DOHH2 (cell line): ENCODE measurements around the gene CSE1L.

Experiments
- H3F3A ChIP-seq: fragments of 200-600 bp; sonication (generic), shearing (Covaris generic); 2 replicates; pipeline ENCODE4 v1.6.0; 2016; ENCODE audit warnings: antibody characterized with exemption, mild to moderate bottlenecking; ENCODE audit not compliant: control insufficient read depth, insufficient read depth
- H3K27ac ChIP-seq: fragments of 200-600 bp; sonication (generic); 2 replicates; pipeline ENCODE4 v1.5.1; 2014; ENCODE audit warnings: low read depth, mild to moderate bottlenecking, low read length, moderate library complexity
- H3K27me3 ChIP-seq: fragments of 200-600 bp; sonication (generic); 2 replicates; pipeline ENCODE4 v1.6.1; 2014; ENCODE audit warnings: mild to moderate bottlenecking, low read length, mixed read lengths; ENCODE audit not compliant: control insufficient read depth
- H3K36me3 ChIP-seq: fragments of 200-600 bp; sonication (generic); 2 replicates; pipeline ENCODE4 v1.6.1; 2014; ENCODE audit warnings: mild to moderate bottlenecking, low read length, moderate library complexity, mixed read lengths; ENCODE audit not compliant: control insufficient read depth
- H3K4me1 ChIP-seq: fragments of 200-600 bp; sonication (generic); 2 replicates; pipeline ENCODE4 v1.6.1; 2014; ENCODE audit warnings: mild to moderate bottlenecking, low read length, mixed read lengths; ENCODE audit not compliant: control insufficient read depth
- H3K4me2 ChIP-seq: fragments of 200-600 bp; sonication (generic); 2 replicates; pipeline ENCODE4 v1.6.0; 2014; ENCODE audit warnings: mild to moderate bottlenecking, low read length, moderate library complexity
- H3K4me3 ChIP-seq: fragments of 200-600 bp; sonication (generic); 2 replicates; pipeline ENCODE4 v1.5.1; 2014; ENCODE audit warnings: mild to moderate bottlenecking, low read length, mixed read lengths
- H3K79me2 ChIP-seq: fragments of 200-600 bp; sonication (generic); 2 replicates; pipeline ENCODE4 v1.6.1; 2014; ENCODE audit warnings: mild to moderate bottlenecking, low read length, mixed read lengths; ENCODE audit not compliant: control insufficient read depth
- H3K9me2 ChIP-seq: fragments of 200-600 bp; sonication (generic); replicated peaks from 2 replicates; pipeline ENCODE4 v1.6.1; 2014; ENCODE audit warnings: mild to moderate bottlenecking, low read length, mixed read lengths; ENCODE audit not compliant: control insufficient read depth
- H3K9me3 ChIP-seq: fragments of 200-600 bp; sonication (generic); 2 replicates; pipeline ENCODE4 v1.6.1; 2014; ENCODE audit warnings: antibody characterized with exemption, low read length, mixed read lengths; ENCODE audit not compliant: control insufficient read depth, insufficient read depth
- H4K20me1 ChIP-seq: fragments of 200-600 bp; sonication (generic); 2 replicates; pipeline ENCODE4 v1.6.0; 2014; ENCODE audit warnings: low read depth, mild to moderate bottlenecking, antibody characterized with exemption, low read length, moderate library complexity; ENCODE audit not compliant: control insufficient read depth, insufficient read depth
- CTCF ChIP-seq: fragments of 200-600 bp; sonication (generic); IDR thresholded peaks from one replicate; pipeline ENCODE4 v1.5.1; 2014; ENCODE audit warnings: antibody characterized with exemption, mild to moderate bottlenecking, low read depth, low read length; ENCODE audit not compliant: poor library complexity, severe bottlenecking
- EZH2phosphoT487 ChIP-seq: fragments of 200-600 bp; sonication (generic); IDR thresholded peaks from 2 replicates; pipeline ENCODE4 v1.6.1; 2017; ENCODE audit warnings: borderline replicate concordance, mild to moderate bottlenecking, antibody characterized with exemption, low read length, moderate library complexity, mixed read lengths

The CSE1L gene

GRCh38 chr20:49138431-49138830 lies 92.3 kb downstream of the CSE1L start:
- TF ChIP-seq CTCF (no peak), EZH2phosphoT487 (no peak)
- H3K79me2 ChIP-seq = peaks cover 7% of the 10 kb centered on the region; the same call in 1 of the 2 replicates

GRCh38 chr20:49140411-49140810 lies 94.3 kb downstream of the CSE1L start:
- Histone ChIP-seq H3K79me2 (peaks cover 11% of the 10 kb centered on the region), H4K20me1 (no peaks in the 10 kb centered on the region), H3K4me1 (no peaks in the 10 kb centered on the region), H3K4me2 (no peak overlapping the region), H3K9me3 (no peaks in the 10 kb centered on the region), H3K9me2 (no peaks in the 10 kb centered on the region), H3K4me3 (no peak overlapping the region), H3K27ac (no peak overlapping the region), H3K27me3 (no peaks in the 10 kb centered on the region), H3F3A (peaks cover 6% of the 10 kb centered on the region), H3K36me3 (peaks cover 43% of the 10 kb centered on the region)
- no peak for TF ChIP-seq EZH2phosphoT487
- no peak for TF ChIP-seq CTCF

More at GRCh38 chr20:49138431-49138830, 92.3 kb downstream of the CSE1L start:
- H3K4me1 ChIP-seq = no peaks in the 10 kb centered on the region
- no peak overlapping the region for H3K4me3 ChIP-seq
- no peaks in the 10 kb centered on the region for H4K20me1 ChIP-seq
- H3K36me3 ChIP-seq = peaks cover 39% of the 10 kb centered on the region
- no peaks in the 10 kb centered on the region for H3K9me3 ChIP-seq
- peaks cover 9% of the 10 kb centered on the region for H3F3A ChIP-seq
- no peak overlapping the region for H3K27ac ChIP-seq
- H3K4me2 ChIP-seq = no peak overlapping the region
- no peaks in the 10 kb centered on the region for H3K9me2 ChIP-seq
- no peaks in the 10 kb centered on the region for H3K27me3 ChIP-seq

GRCh38 chr20:49140834-49141233 lies 94.7 kb downstream of the CSE1L start:
- Histone ChIP-seq H3K4me2 (no peak overlapping the region), H3K4me3 (no peak overlapping the region), H3K36me3 (peaks cover 42% of the 10 kb centered on the region), H3K9me3 (no peaks in the 10 kb centered on the region), H3K27me3 (no peaks in the 10 kb centered on the region), H3F3A (peaks cover 3% of the 10 kb centered on the region; the same call in 1 of the 2 replicates), H4K20me1 (no peaks in the 10 kb centered on the region), H3K9me2 (no peaks in the 10 kb centered on the region), H3K27ac (no peak overlapping the region), H3K79me2 (peaks cover 11% of the 10 kb centered on the region), H3K4me1 (no peaks in the 10 kb centered on the region)
- TF ChIP-seq CTCF (no peak), EZH2phosphoT487 (no peak)
